K562 (cell line): Measurements from ENCODE around the gene PCNX2. TPM values are rescaled to one million over a fixed set of nuclear protein-coding genes. Genes with fewer than 3 reads are reported as not detected.
A peak's percentile ranks its signal among the peaks of the same experiment; 100 is the strongest.

ENCODE experiments used
- ASH1L ChIP-seq: fragments of 450-650 bp; IDR thresholded peaks from 2 replicates; pipeline ENCODE4 v1.6.1; 2018; ENCODE audit warnings: borderline replicate concordance, mild to moderate bottlenecking, low read depth; ENCODE audit not compliant: partially characterized antibody
- BHLHE40 ChIP-seq: IDR thresholded peaks from 2 replicates; pipeline ENCODE4 v1.6.1; 2011; ENCODE audit warnings: low read length, improper control_type of control experiment
- HES1 ChIP-seq: fragments of 450-650 bp; IDR thresholded peaks from 2 replicates; pipeline ENCODE4 v1.6.1; 2016; ENCODE audit warnings: low read depth, mild to moderate bottlenecking, moderate library complexity
- HMGN3 ChIP-seq: IDR thresholded peaks from 2 replicates; pipeline ENCODE4 v1.6.1; 2011; ENCODE audit warnings: borderline replicate concordance, low read depth, mild to moderate bottlenecking, mixed read lengths, low read length; ENCODE audit not compliant: insufficient read length; ENCODE audit errors: extremely low read depth
- IRF1 ChIP-seq: sonication (generic); formaldehyde crosslinking; IDR thresholded peaks from 2 replicates; pipeline ENCODE4 v1.8.0; 2022; ENCODE audit warnings: missing genetic modification reagents, mild to moderate bottlenecking, borderline replicate concordance
- JUNB ChIP-seq: fragments of 450-650 bp; formaldehyde crosslinking; conservative IDR thresholded peaks from 2 replicates; pipeline ENCODE4 v1.4.0; 2020; ENCODE audit warnings: mild to moderate bottlenecking
- MAFG ChIP-seq: fragments of 450-650 bp; conservative IDR thresholded peaks from 2 replicates; pipeline ENCODE4 v1.6.1; 2016; ENCODE audit warnings: missing genetic modification characterization, missing compliant biosample characterization
- MAZ ChIP-seq, 2 experiments: fragments of 450-650 bp in 1 of 2; sonication (generic) in 1 of 2; formaldehyde crosslinking; IDR thresholded peaks in 1 of 2; conservative IDR thresholded peaks in 1 of 2; 2 replicates each; pipeline versions ENCODE4 v1.4.0 to v1.5.0; 2020; ENCODE audit warnings: mild to moderate bottlenecking in 1 of 2, missing genetic modification reagents in 1 of 2
- PKNOX1 ChIP-seq: fragments of 450-650 bp; IDR thresholded peaks from 2 replicates; pipeline ENCODE4 v1.6.1; 2016
- POLR2H ChIP-seq: IDR thresholded peaks from 2 replicates; pipeline ENCODE4 v1.6.1; 2016; ENCODE audit warnings: missing genetic modification characterization, low read depth, mild to moderate bottlenecking, control low read depth, missing compliant biosample characterization, moderate library complexity
- RAD21 ChIP-seq, 2 experiments: fragments of 250-450 bp in 1 of 2; fragments of 450-650 bp in 1 of 2; sonication (Bioruptor Pico) in 1 of 2; formaldehyde crosslinking in 1 of 2; IDR thresholded peaks in 1 of 2; conservative IDR thresholded peaks in 1 of 2; 2 replicates each; pipeline versions ENCODE4 v1.4.0 to v1.8.0; 2020 to 2022; ENCODE audit warnings: mild to moderate bottlenecking in 2 of 2, moderate library complexity in 1 of 2
- SMAD4 ChIP-seq: fragments of 250-450 bp; sonication (Bioruptor Pico); conservative IDR thresholded peaks from 2 replicates; pipeline ENCODE4 v1.8.0; 2021; ENCODE audit warnings: inconsistent platforms, mild to moderate bottlenecking, moderate library complexity
- SOX6 ChIP-seq: fragments of 450-650 bp; IDR thresholded peaks from 2 replicates; pipeline ENCODE4 v1.6.1; 2014; ENCODE audit warnings: mild to moderate bottlenecking
- STAT5A ChIP-seq: IDR thresholded peaks from 2 replicates; pipeline ENCODE4 v1.6.1; 2012; ENCODE audit warnings: low read length, inconsistent platforms, borderline replicate concordance
- SUPT5H ChIP-seq: fragments of 450-650 bp; IDR thresholded peaks from 2 replicates; pipeline ENCODE4 v1.6.1; 2016
- TCF3 ChIP-seq: sonication (generic); formaldehyde crosslinking; IDR thresholded peaks from 2 replicates; pipeline ENCODE4 v1.4.0; 2020; ENCODE audit warnings: mild to moderate bottlenecking, missing genetic modification reagents
- TOE1 ChIP-seq, 2 experiments: fragments of 450-650 bp in 1 of 2; sonication (generic) in 1 of 2; formaldehyde crosslinking in 1 of 2; IDR thresholded peaks; 2 replicates each; pipeline versions ENCODE4 v1.7.1 to v1.8.0; 2016 to 2022; ENCODE audit warnings: borderline replicate concordance in 2 of 2, mild to moderate bottlenecking in 2 of 2, antibody characterized with exemption in 1 of 2, inconsistent platforms in 1 of 2, low read depth in 1 of 2, missing genetic modification reagents in 1 of 2, moderate library complexity in 1 of 2
- ZBTB9 ChIP-seq: fragments of 450-650 bp; formaldehyde crosslinking; IDR thresholded peaks from 2 replicates; pipeline ENCODE4 v1.4.0; 2020; ENCODE audit warnings: mild to moderate bottlenecking, moderate library complexity
- ZKSCAN8 ChIP-seq: fragments of 200-800 bp; sonication (Bioruptor generic); IDR thresholded peaks from 2 replicates; pipeline ENCODE4 v1.6.1; 2016; ENCODE audit warnings: missing genetic modification characterization, missing compliant biosample characterization
- ZNF197 ChIP-seq: fragments of 200-800 bp; sonication (Bioruptor generic); IDR thresholded peaks from 2 replicates; pipeline ENCODE4 v1.6.1; 2016; ENCODE audit warnings: low read depth, missing genetic modification characterization, missing compliant biosample characterization
- ZNF217 ChIP-seq: sonication (generic); formaldehyde crosslinking; IDR thresholded peaks from 2 replicates; pipeline ENCODE4 v1.8.0; 2022; ENCODE audit warnings: mild to moderate bottlenecking, missing genetic modification reagents
- ZNF253 ChIP-seq: fragments of 250-450 bp; sonication (Bioruptor Pico); conservative IDR thresholded peaks from 2 replicates; pipeline ENCODE4 v1.6.1; 2021; ENCODE audit warnings: mild to moderate bottlenecking
- ZNF384 ChIP-seq: IDR thresholded peaks from 2 replicates; pipeline ENCODE4 v1.6.1; 2012; ENCODE audit warnings: low read depth, low read length, improper control_type of control experiment
- polyA plus RNA-seq, 8 experiments: library from polyadenylated mRNA; depleted of rRNA in 4 of 8; stranded (reverse) in 5 of 8; unstranded in 3 of 8; fragments of >200 nt; fragmentation: Nextera tagmentation in 2 of 8; fragmentation: Illumina TruSeq in 1 of 8; extraction: Ambion mirVana in 2 of 8; extraction: Trizol in 1 of 8; gene quantifications; 2 replicates each; pipeline versions ENCODE4 v1.2.1 to v1.2.3, GENCODE V29; 2011 to 2014; ENCODE audit warnings: inconsistent platforms in 1 of 8, missing spikeins in 1 of 8
- total RNA-seq, 7 experiments: library from RNA; depleted of rRNA in 6 of 7; stranded (reverse); fragments of >200 nt in 6 of 7; fragmentation: Illumina TruSeq in 2 of 7; extraction: Trizol in 2 of 7; gene quantifications; 2 replicates each; pipeline versions ENCODE4 v1.2.1 to v1.2.3, GENCODE V29; 2011 to 2021; ENCODE audit warnings: low replicate concordance in 1 of 7

Gene PCNX2
- total and polyA plus RNA-seq, 9 of the 15 experiments (the other 6 are each of a cell fraction or from before 2014, with no cell fraction given), result 0.07 to 0.33 TPM; not detected in 7

GRCh38 chr1:233113009-233113879, 182.3 kb downstream of the PCNX2 start (continued):
- TF ChIP-seq PKNOX1, result peak; percentile 93
- peak; percentile 68; the same call in 1 of the 2 replicates for TF ChIP-seq ZNF197 (CRISPR knock-in tag)
- TF ChIP-seq SOX6, result peak; percentile 95
- TF ChIP-seq POLR2H (tag), result peak; percentile 61; the same call in 1 of the 2 replicates
- no peak for TF ChIP-seq ASH1L
- TF ChIP-seq MAFG, result peak; percentile 92
- TF ChIP-seq STAT5A, result peak; percentile 71
- TF ChIP-seq HMGN3, result peak; percentile 30
- TF ChIP-seq TOE1 (IDR thresholded peaks at IDR 0.05; ENCODE audit: borderline replicate concordance), result peak; percentile 30; the same call in 1 of the 2 replicates
- TF ChIP-seq TOE1 (CRISPR knock-in tag; IDR thresholded peaks at IDR 0.05; ENCODE audit: borderline replicate concordance, low read depth), result no peak
- peak; percentile 95 for TF ChIP-seq SMAD4 (CRISPR knock-in tag)
- TF ChIP-seq ZNF253, result no peak; the same call in 1 of the 2 replicates
- TF ChIP-seq ZNF384, result no peak
- no peak for TF ChIP-seq IRF1 (CRISPR knock-in tag)
- TF ChIP-seq RAD21 (CRISPR knock-in tag; conservative IDR thresholded peaks at IDR 0.05 in 1 of 2, IDR thresholded peaks at IDR 0.05 in 1 of 2), result peak in 1 of 2 experiments; percentile 39
- TF ChIP-seq MAZ (CRISPR knock-in tag; conservative IDR thresholded peaks at IDR 0.05 in 1 of 2, IDR thresholded peaks at IDR 0.05 in 1 of 2), result peak in 1 of 2 experiments; percentile 60
- peak; percentile 70; the same call in 1 of the 2 replicates for TF ChIP-seq JUNB (CRISPR knock-in tag)
- no peak for TF ChIP-seq ZNF217
- TF ChIP-seq ZKSCAN8 (CRISPR knock-in tag), result peak; percentile 80; the same call in 1 of the 2 replicates
- peak; percentile 76 for TF ChIP-seq BHLHE40
- peak; percentile 81 for TF ChIP-seq ZBTB9
- TF ChIP-seq SUPT5H, result no peak
- 0 out of 2 replicates have a peak, but pooled peaks have one; percentile 12 for TF ChIP-seq TCF3
- peak; percentile 93 for TF ChIP-seq HES1
